Fibroblast of pulmonary artery (primary cell): ENCODE results near the gene NAA60.

Experiments used
- DNase-seq: peaks from one replicate; pipeline ENCODE4 v3.0.0-alpha.2; 2010; ENCODE audit warnings: low read depth
- H3K4me3 ChIP-seq: replicated peaks from 2 replicates; pipeline ENCODE4 v1.5.1; 2011; ENCODE audit warnings: low read depth, mild to moderate bottlenecking, control low read depth, low read length, moderate library complexity
- CTCF ChIP-seq: IDR thresholded peaks from 2 replicates; pipeline ENCODE4 v1.5.1; 2011; ENCODE audit warnings: mild to moderate bottlenecking, control low read depth, low read length, inconsistent platforms; ENCODE audit errors: missing control alignments

NAA60 gene

GRCh38 chr16:3461151-3461550 lies 17.7 kb downstream of the NAA60 start:
- no peak for TF ChIP-seq CTCF
- DNase-seq: no peak

GRCh38 chr16:3465301-3465700 lies 21.8 kb downstream of the NAA60 start:
- no peak for DNase-seq
- no peak for TF ChIP-seq CTCF
- H3K4me3 ChIP-seq: no peak overlapping the region

More at GRCh38 chr16:3461151-3461550, 17.7 kb downstream of the NAA60 start:
- H3K4me3 ChIP-seq: no peak overlapping the region

GRCh38 chr16:3465911-3466584 lies 22.6 kb downstream of the NAA60 start:
- no peak overlapping the region for H3K4me3 ChIP-seq
- no peak for TF ChIP-seq CTCF
- DNase-seq: no peak

- DNase-seq: no peak
- no peak for TF ChIP-seq CTCF
- no peak overlapping the region for H3K4me3 ChIP-seq
Observed at GRCh38 chr16:3467182-3467581, 23.7 kb downstream of the NAA60 start.

GRCh38 chr16:3467921-3468320 lies 24.4 kb downstream of the NAA60 start:
- no peak for TF ChIP-seq CTCF
- peak; percentile 36 for DNase-seq
- H3K4me3 ChIP-seq: no peak overlapping the region

- no peak for DNase-seq
- TF ChIP-seq CTCF: no peak
- H3K4me3 ChIP-seq: no peak overlapping the region
Observed at GRCh38 chr16:3468501-3468900, 25.0 kb downstream of the NAA60 start.

- H3K4me3 ChIP-seq: no peak overlapping the region
- DNase-seq: no peak
- no peak for TF ChIP-seq CTCF
Observed at GRCh38 chr16:3469736-3470135, 26.3 kb downstream of the NAA60 start.
